Naive thymus-derived CD4-positive, alpha-beta T cell (primary cell): ENCODE data around the gene TMEM14A. TPM values are rescaled to one million over a fixed set of nuclear protein-coding genes. Genes with fewer than 3 reads are reported as not detected.
"Not testable (repeated sequence)": the region's sequence is repeated elsewhere in the genome, so short reads cannot be mapped to it uniquely, and the experiment has no call there.

Experiments
- ATAC-seq: fragments of 150-1000 bp; cut with Tn5 transposase; 2 replicates; pipeline ENCODE4 v1.10.0; 2021; ENCODE audit warnings: mild to moderate bottlenecking, moderate library complexity
- CTCF ChIA-PET: fragments of 350-600 bp; sonication (Branson Sonifier 250); formaldehyde crosslinking; loops from one replicate; lab custom pipeline; 2021; ENCODE audit warnings: antibody characterized with exemption; lab: Charles Lee
- POLR2A ChIA-PET: fragments of 350-600 bp; sonication (Branson Sonifier 250); formaldehyde crosslinking; loops from one replicate; lab custom pipeline; 2021; ENCODE audit warnings: antibody characterized with exemption, inconsistent platforms; lab: Charles Lee
- DNase-seq, 9 donors: peaks; one replicate each; pipeline versions ENCODE4 v3.0.0 to v3.0.0-alpha.2; 2020 to 2022; ENCODE audit warnings: mixed read lengths in 1 of 9
- H3K27ac ChIP-seq: one replicate; pipeline ENCODE4 v1.7.0; 2013; ENCODE audit warnings: mild to moderate bottlenecking, low read depth, low read length, moderate library complexity
- H3K27me3 ChIP-seq, 2 donors: one replicate each; pipeline ENCODE4 v1.7.0; 2013; ENCODE audit warnings: low read length in 2 of 2, mild to moderate bottlenecking in 2 of 2, moderate library complexity in 2 of 2; ENCODE audit not compliant: control insufficient read depth in 2 of 2, insufficient read depth in 2 of 2
- H3K36me3 ChIP-seq, 3 experiments: 1 replicate in 2 of 3; 2 replicates in 1 of 3; pipeline ENCODE4 v1.7.0; 2013; ENCODE audit warnings: low read length in 3 of 3, mild to moderate bottlenecking in 3 of 3, moderate library complexity in 1 of 3; ENCODE audit not compliant: insufficient read depth in 3 of 3, control insufficient read depth in 2 of 3
- H3K4me1 ChIP-seq, 2 donors: one replicate each; pipeline ENCODE4 v1.7.0; 2013; ENCODE audit warnings: low read length in 2 of 2, mild to moderate bottlenecking in 2 of 2, moderate library complexity in 1 of 2; ENCODE audit not compliant: control insufficient read depth in 2 of 2, insufficient read depth in 2 of 2
- H3K4me3 ChIP-seq: 2 replicates; pipeline ENCODE4 v1.7.0; 2013; ENCODE audit warnings: mild to moderate bottlenecking, low read length
- H3K9me3 ChIP-seq, 3 experiments: 1 replicate in 2 of 3; 2 replicates in 1 of 3; pipeline ENCODE4 v1.7.0; 2013; ENCODE audit warnings: low read length in 3 of 3; ENCODE audit not compliant: control insufficient read depth in 2 of 3
- H3K27ac Mint-ChIP-seq, 9 donors: one replicate each; pipeline ENCODE4 v1.8.0; 2020 to 2022; ENCODE audit warnings: mixed read lengths in 9 of 9, mild to moderate bottlenecking in 8 of 9, moderate library complexity in 5 of 9, inconsistent platforms in 2 of 9
- H3K27me3 Mint-ChIP-seq, 5 donors: one replicate each; pipeline ENCODE4 v1.8.0; 2021 to 2022; ENCODE audit warnings: mixed read lengths in 5 of 5, mild to moderate bottlenecking in 1 of 5
- H3K36me3 Mint-ChIP-seq, 5 donors: one replicate each; pipeline ENCODE4 v1.8.0; 2020 to 2022; ENCODE audit warnings: mixed read lengths in 5 of 5, mild to moderate bottlenecking in 3 of 5, inconsistent platforms in 1 of 5
- H3K4me1 Mint-ChIP-seq, 7 donors: one replicate each; pipeline ENCODE4 v1.8.0; 2020 to 2022; ENCODE audit warnings: mixed read lengths in 7 of 7, mild to moderate bottlenecking in 3 of 7, inconsistent platforms in 1 of 7
- H3K4me3 Mint-ChIP-seq, 10 donors: one replicate each; pipeline ENCODE4 v1.8.0; 2020 to 2022; ENCODE audit warnings: mild to moderate bottlenecking in 10 of 10, mixed read lengths in 10 of 10, moderate library complexity in 6 of 10, inconsistent platforms in 2 of 10
- H3K9me3 Mint-ChIP-seq, 11 donors: one replicate each; pipeline ENCODE4 v1.8.0; 2020 to 2022; ENCODE audit warnings: mixed read lengths in 11 of 11, mild to moderate bottlenecking in 4 of 11, inconsistent platforms in 1 of 11, moderate library complexity in 1 of 11
- intact Hi-C, 2 donors: fragments of 100-400 bp; cut with micrococcal nuclease; formaldehyde crosslinking; loops; one replicate each; pipeline ENCODE4 v1.15.1; 2023
- polyA plus RNA-seq, 2 donors: library from polyadenylated mRNA; unstranded; fragments of 300-500 nt; fragmentation: Illumina TruSeq; gene quantifications; one replicate each; pipeline ENCODE4 v1.2.3, GENCODE V29; 2021
- total RNA-seq, 6 experiments: library from RNA in 5 of 6; stranded (reverse) in 5 of 6; gene quantifications; 1 replicate in 5 of 6; 2 replicates in 1 of 6; pipeline ENCODE4 v1.2.3 and lab custom pipeline; 2021 to 2026

Gene TMEM14A
- total and polyA plus RNA-seq, 7 experiments from 2014 or later: 5.3 to 26.1 (median 8.1) TPM

GRCh38 chr6:52653151-52653550 is 17.8 kb upstream of the TMEM14A start:
- peaks cover 0 to 57% (median 15%) of the 10 kb centered on the region in 5 donors for H3K27me3 Mint-ChIP-seq
- POLR2A ChIA-PET: no interaction called here

GRCh38 chr6:52654007-52654406 is 16.9 kb upstream of the TMEM14A start:
- ChIA-PET POLR2A (no interaction called here), CTCF (interaction anchor here (0.8 to 4.3 kb wide), 2 partner anchors 9 to 374 kb away, joined by 3 to 30 read pairs; no protein-coding TSS in a partner anchor)
- Histone ChIP-seq H3K27me3 (no peaks in the 10 kb centered on the region), H3K36me3 (no peaks in the 10 kb centered on the region), H3K9me3 (no peaks in the 10 kb centered on the region), H3K4me1 (no peaks in the 10 kb centered on the region), H3K27ac (no peak overlapping the region), H3K4me3 (no peak overlapping the region)
- H3K27me3 Mint-ChIP-seq: peaks cover 0 to 51% (median 15%) of the 10 kb centered on the region in 5 donors
- peaks cover 0 to 1% (median 0%) of the 10 kb centered on the region in 11 donors for H3K9me3 Mint-ChIP-seq
- DNase-seq (no peak), ATAC-seq (no peak)
- no peak overlapping the region for H3K4me3 Mint-ChIP-seq
- H3K27ac Mint-ChIP-seq: no peak overlapping the region
- H3K36me3 Mint-ChIP-seq: no peaks in the 10 kb centered on the region
- intact Hi-C loops: no loop called here
- peaks cover 4 to 13% (median 8%) of the 10 kb centered on the region in 7 donors for H3K4me1 Mint-ChIP-seq

More at GRCh38 chr6:52653151-52653550, 17.8 kb upstream of the TMEM14A start:
- DNase-seq (no peak), ATAC-seq (no peak)
- Mint-ChIP-seq H3K36me3 (no peaks in the 10 kb centered on the region), H3K27ac (no peak overlapping the region), H3K4me3 (no peak overlapping the region), H3K9me3 (peaks cover 0 to 1% (median 0%) of the 10 kb centered on the region in 11 donors), H3K4me1 (peaks cover 4 to 13% (median 8%) of the 10 kb centered on the region in 7 donors)
- Histone ChIP-seq H3K4me1 (no peaks in the 10 kb centered on the region), H3K27ac (no peak overlapping the region), H3K4me3 (no peak overlapping the region), H3K27me3 (no peaks in the 10 kb centered on the region), H3K36me3 (no peaks in the 10 kb centered on the region), H3K9me3 (no peaks in the 10 kb centered on the region)
- intact Hi-C loops: loop anchor here (2.0 kb wide), 1 partner anchor 18 kb away; the partner anchor contains the start of gene TMEM14A (in 2 of the 2)
- CTCF ChIA-PET: interaction anchor here (0.8 to 4.3 kb wide), 10 partner anchors 10 to 388 kb away, joined by 3 to 30 read pairs (median 4); no protein-coding TSS in a partner anchor

GRCh38 chr6:52654592-52654991 is 16.3 kb upstream of the TMEM14A start:
- intact Hi-C loops: no loop called here
- Mint-ChIP-seq H3K36me3 (no peaks in the 10 kb centered on the region), H3K27ac (no peak overlapping the region), H3K4me3 (no peak overlapping the region), H3K27me3 (peaks cover 0 to 45% (median 15%) of the 10 kb centered on the region in 5 donors), H3K9me3 (peaks cover 0 to 1% (median 0%) of the 10 kb centered on the region in 11 donors), H3K4me1 (peaks cover 4 to 13% (median 8%) of the 10 kb centered on the region in 7 donors)
- no peaks in the 10 kb centered on the region for H3K27me3 ChIP-seq
- no peaks in the 10 kb centered on the region for H3K9me3 ChIP-seq
- ATAC-seq (no peak), DNase-seq (no peak)
- POLR2A ChIA-PET: no interaction called here
- H3K4me1 ChIP-seq: no peaks in the 10 kb centered on the region
- CTCF ChIA-PET: no interaction called here
- no peak overlapping the region for H3K27ac ChIP-seq
- H3K36me3 ChIP-seq: no peaks in the 10 kb centered on the region
- no peak overlapping the region for H3K4me3 ChIP-seq

GRCh38 chr6:52655941-52656340 is 15.0 kb upstream of the TMEM14A start:
- H3K4me3 Mint-ChIP-seq, H3K9me3 Mint-ChIP-seq, DNase-seq, POLR2A ChIA-PET, H3K36me3 Mint-ChIP-seq, H3K9me3 ChIP-seq, H3K27ac Mint-ChIP-seq, H3K27ac ChIP-seq, H3K27me3 ChIP-seq, H3K4me1 ChIP-seq, H3K36me3 ChIP-seq, CTCF ChIA-PET, intact Hi-C loops, ATAC-seq, H3K4me3 ChIP-seq: not testable (repeated sequence)
- Mint-ChIP-seq H3K27me3 (peaks cover 0 to 36% (median 15%) of the 10 kb centered on the region in 5 donors), H3K4me1 (peaks cover 4 to 13% (median 8%) of the 10 kb centered on the region in 7 donors)

- Mint-ChIP-seq H3K4me3 (no peak overlapping the region), H3K27me3 (peaks cover 0 to 22% (median 12%) of the 10 kb centered on the region in 5 donors), H3K27ac (no peak overlapping the region), H3K9me3 (peaks cover 0 to 1% (median 0%) of the 10 kb centered on the region in 11 donors), H3K36me3 (no peaks in the 10 kb centered on the region), H3K4me1 (peaks cover 0 to 3% (median 0%) of the 10 kb centered on the region in 7 donors)
- no peaks in the 10 kb centered on the region for H3K9me3 ChIP-seq
- no peaks in the 10 kb centered on the region for H3K36me3 ChIP-seq
- H3K4me3 ChIP-seq: no peak overlapping the region
- intact Hi-C loops: no loop called here
- ChIA-PET CTCF (interaction anchor here (0.6 kb wide), 1 partner anchor 37 kb away, joined by 4 read pairs; no protein-coding TSS in a partner anchor), POLR2A (no interaction called here)
- DNase-seq (no peak), ATAC-seq (no peak)
- H3K27ac ChIP-seq: no peak overlapping the region
- H3K4me1 ChIP-seq: no peaks in the 10 kb centered on the region
- peaks cover 0 to 3% of the 10 kb centered on the region in 2 donors for H3K27me3 ChIP-seq
These were observed 13.0 kb upstream of the TMEM14A start for GRCh38 chr6:52657870-52658269.

GRCh38 chr6:52661551-52661950 is 9.4 kb upstream of the TMEM14A start:
- peaks cover 0 to 1% (median 0%) of the 10 kb centered on the region in 11 donors for H3K9me3 Mint-ChIP-seq
- H3K27me3 Mint-ChIP-seq: peaks cover 0 to 6% (median 4%) of the 10 kb centered on the region in 5 donors
- ChIA-PET CTCF (interaction anchor here (0.9 to 3.0 kb wide), 6 partner anchors 9 to 376 kb away, joined by 3 to 30 read pairs (median 10); partner anchors contain the start of genes MCM3 and PAQR8), POLR2A (interaction anchor here (0.6 to 1.0 kb wide), 2 partner anchors 238 to 254 kb away, joined by 3 to 4 read pairs; no protein-coding TSS in a partner anchor)
- no peak overlapping the region for H3K27ac Mint-ChIP-seq
- H3K36me3 ChIP-seq: no peaks in the 10 kb centered on the region
- H3K27ac ChIP-seq: no peak overlapping the region
- peaks cover 0 to 5% of the 10 kb centered on the region in 2 donors for H3K4me1 ChIP-seq
- intact Hi-C loops: loop anchor here (5.0 to 10.0 kb wide), 7 partner anchors 164 to 1844 kb away; partner anchors contain the start of genes GCLC (in 2 of the 2), GSTA4 (in 2 of the 2), LRRC1 (in 1 of the 2) and TFAP2B (in 1 of the 2)
- peaks cover 0 to 3% (median 0%) of the 10 kb centered on the region in 7 donors for H3K4me1 Mint-ChIP-seq
- no peak overlapping the region for H3K4me3 Mint-ChIP-seq
- H3K9me3 ChIP-seq: no peaks in the 10 kb centered on the region
- no peaks in the 10 kb centered on the region for H3K36me3 Mint-ChIP-seq
- H3K4me3 ChIP-seq: no peak overlapping the region
- peaks cover 0 to 3% of the 10 kb centered on the region in 2 donors for H3K27me3 ChIP-seq
- DNase-seq: no peak
- ATAC-seq: no peak
